Measurements from ENCODE around the gene CNOT9. TPM values are rescaled to one million over a fixed set of nuclear protein-coding genes. Genes with fewer than 3 reads are reported as not detected.

The CNOT9 gene
- total and polyA plus RNA-seq, 9 donors = 16.2 to 53.9 (median 33.2) TPM

DNA sequence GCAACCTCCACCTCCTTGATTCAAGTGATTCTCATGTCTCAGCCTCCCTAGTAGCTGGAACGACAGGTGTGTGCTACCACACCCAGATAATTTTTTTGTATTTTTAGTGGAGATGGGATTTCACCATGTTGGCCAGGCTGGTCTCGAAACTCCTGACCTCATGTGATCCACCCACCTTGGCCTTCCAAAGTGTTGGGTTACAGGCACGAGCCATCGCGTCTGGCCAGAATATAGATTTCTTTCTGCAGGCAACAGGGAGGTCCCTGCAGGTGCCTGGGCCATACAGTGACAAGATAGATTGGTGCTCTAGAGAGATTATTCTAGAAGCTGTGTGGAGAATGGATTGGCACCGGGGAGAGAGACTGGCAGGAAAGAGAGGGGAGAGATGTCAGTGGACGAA lies 52.4 kb downstream of the CNOT9 start:
- Histone ChIP-seq H3K27me3 (no peaks in the 10 kb centered on the region), H3K36me3 (no peaks in the 10 kb centered on the region), H3K4me1 (ENCODE audit: insufficient read depth) (no peaks in the 10 kb centered on the region), H3K4me3 (no peak overlapping the region), H3K27ac (no peak overlapping the region), H3K9me3 (no peaks in the 10 kb centered on the region)
- 78 to 81% (median 80%) methylated on average over 7 of the region's 7 CpGs for WGBS, 3 donors
- intact Hi-C loops (cut with DNase I) = no loop called here
- no peak for DNase-seq
- TF ChIP-seq POLR2A (IDR thresholded peaks at IDR 0.05) (no peak), EP300 (IDR thresholded peaks at IDR 0.05) (no peak)
- TF ChIP-seq, protein P1, sequence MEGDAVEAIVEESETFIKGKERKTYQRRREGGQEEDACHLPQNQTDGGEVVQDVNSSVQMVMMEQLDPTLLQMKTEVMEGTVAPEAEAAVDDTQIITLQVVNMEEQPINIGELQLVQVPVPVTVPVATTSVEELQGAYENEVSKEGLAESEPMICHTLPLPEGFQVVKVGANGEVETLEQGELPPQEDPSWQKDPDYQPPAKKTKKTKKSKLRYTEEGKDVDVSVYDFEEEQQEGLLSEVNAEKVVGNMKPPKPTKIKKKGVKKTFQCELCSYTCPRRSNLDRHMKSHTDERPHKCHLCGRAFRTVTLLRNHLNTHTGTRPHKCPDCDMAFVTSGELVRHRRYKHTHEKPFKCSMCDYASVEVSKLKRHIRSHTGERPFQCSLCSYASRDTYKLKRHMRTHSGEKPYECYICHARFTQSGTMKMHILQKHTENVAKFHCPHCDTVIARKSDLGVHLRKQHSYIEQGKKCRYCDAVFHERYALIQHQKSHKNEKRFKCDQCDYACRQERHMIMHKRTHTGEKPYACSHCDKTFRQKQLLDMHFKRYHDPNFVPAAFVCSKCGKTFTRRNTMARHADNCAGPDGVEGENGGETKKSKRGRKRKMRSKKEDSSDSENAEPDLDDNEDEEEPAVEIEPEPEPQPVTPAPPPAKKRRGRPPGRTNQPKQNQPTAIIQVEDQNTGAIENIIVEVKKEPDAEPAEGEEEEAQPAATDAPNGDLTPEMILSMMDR (IDR thresholded peaks at IDR 0.05) = no peak

DNA sequence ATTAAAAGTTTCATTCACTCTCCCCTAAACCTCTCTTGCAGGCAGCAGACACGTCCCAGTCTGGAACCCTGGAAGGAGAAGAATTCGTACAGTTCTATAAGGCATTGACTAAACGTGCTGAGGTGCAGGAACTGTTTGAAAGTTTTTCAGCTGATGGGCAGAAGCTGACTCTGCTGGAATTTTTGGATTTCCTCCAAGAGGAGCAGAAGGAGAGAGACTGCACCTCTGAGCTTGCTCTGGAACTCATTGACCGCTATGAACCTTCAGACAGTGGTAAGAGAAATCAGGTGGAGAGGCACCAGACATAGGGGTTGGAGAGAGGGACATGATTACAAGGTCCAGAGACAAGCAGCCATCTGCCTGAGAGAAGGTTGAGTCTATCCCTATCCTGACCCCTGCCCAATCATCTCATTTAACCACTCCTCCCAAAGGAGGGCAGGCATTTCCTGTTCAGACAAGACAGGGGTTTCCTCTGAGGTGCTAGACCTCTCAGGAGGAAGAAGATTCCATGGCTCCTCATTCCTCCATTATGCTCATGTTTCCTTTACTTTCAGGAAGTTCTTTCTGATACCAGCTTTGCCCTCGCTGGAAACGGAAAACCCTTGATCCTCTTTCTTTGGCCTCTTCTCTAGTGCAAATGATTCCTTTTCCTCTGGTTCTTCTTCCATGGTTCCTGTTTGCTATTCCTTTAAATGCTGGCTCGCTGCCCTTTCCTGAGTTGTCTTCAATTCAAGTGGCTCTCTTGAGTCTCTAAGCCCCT lies 54.1 kb downstream of the CNOT9 start:
- no peak for DNase-seq
- no peaks in the 10 kb centered on the region for H3K4me1 ChIP-seq (ENCODE audit: insufficient read depth)
- no peak overlapping the region for H3K4me3 ChIP-seq
- intact Hi-C loops (cut with DNase I) = no loop called here
- WGBS, 3 donors = 54 to 60% (median 59%) methylated on average over 7 of the region's 7 CpGs
- no peaks in the 10 kb centered on the region for H3K27me3 ChIP-seq
- TF ChIP-seq POLR2A (IDR thresholded peaks at IDR 0.05) (no peak), EP300 (IDR thresholded peaks at IDR 0.05) (no peak)
- TF ChIP-seq, protein P1 (IDR thresholded peaks at IDR 0.05) = no peak
- H3K36me3 ChIP-seq = no peaks in the 10 kb centered on the region
- H3K27ac ChIP-seq = no peak overlapping the region
- no peaks in the 10 kb centered on the region for H3K9me3 ChIP-seq

DNA sequence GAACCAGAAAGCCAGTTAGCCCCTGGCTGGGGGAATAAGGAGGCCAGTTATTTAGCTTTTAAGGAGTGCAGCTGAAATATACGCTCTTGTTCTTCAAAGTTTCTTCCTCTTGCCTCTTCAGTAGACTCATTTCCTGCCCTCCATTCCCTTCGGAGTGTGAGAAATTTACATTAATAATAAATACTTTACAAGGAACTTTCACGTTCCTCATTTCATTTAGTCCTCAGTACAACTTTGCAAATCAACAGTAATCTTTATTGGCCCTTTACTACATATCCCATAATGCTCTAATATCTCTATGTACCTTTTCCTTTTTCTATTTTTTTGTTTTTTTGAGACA lies 54.7 kb downstream of the CNOT9 start:
- Histone ChIP-seq H3K27me3 (no peaks in the 10 kb centered on the region), H3K9me3 (no peaks in the 10 kb centered on the region), H3K4me3 (no peak overlapping the region), H3K36me3 (no peaks in the 10 kb centered on the region), H3K27ac (no peak overlapping the region), H3K4me1 (ENCODE audit: insufficient read depth) (no peaks in the 10 kb centered on the region)
- TF ChIP-seq, protein P1 (IDR thresholded peaks at IDR 0.05) = no peak
- no peak for TF ChIP-seq POLR2A (IDR thresholded peaks at IDR 0.05)
- TF ChIP-seq EP300 (IDR thresholded peaks at IDR 0.05) = no peak
- DNase-seq = no peak
- intact Hi-C loops (cut with DNase I) = no loop called here
- 81 to 84% (median 81%) methylated on average over 3 of the region's 3 CpGs for WGBS, 3 donors

DNA sequence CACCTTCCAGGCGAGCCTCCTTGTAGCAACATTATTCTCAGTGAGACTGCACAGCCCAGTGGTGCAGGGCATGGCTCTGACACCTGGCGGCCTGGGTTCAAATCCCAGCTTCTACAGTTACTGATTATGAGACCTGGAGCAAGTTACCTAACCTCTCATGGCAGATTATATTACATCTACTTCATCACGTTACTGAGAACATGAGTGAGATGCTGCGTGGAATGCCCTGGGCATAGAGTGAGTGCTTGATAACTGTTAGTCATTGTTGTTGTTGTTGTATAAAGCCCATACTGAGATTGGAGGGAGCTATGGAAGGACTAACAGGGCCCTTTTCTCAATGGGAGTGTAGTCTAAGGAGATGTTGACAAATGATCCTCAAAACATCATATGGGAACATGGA lies 57.7 kb downstream of the CNOT9 start:
- Histone ChIP-seq H3K27me3 (no peaks in the 10 kb centered on the region), H3K36me3 (no peaks in the 10 kb centered on the region), H3K9me3 (no peaks in the 10 kb centered on the region), H3K4me1 (ENCODE audit: insufficient read depth) (no peaks in the 10 kb centered on the region), H3K4me3 (no peak overlapping the region), H3K27ac (no peak overlapping the region)
- TF ChIP-seq, protein P1 (IDR thresholded peaks at IDR 0.05) = no peak
- TF ChIP-seq POLR2A (IDR thresholded peaks at IDR 0.05) (no peak), EP300 (IDR thresholded peaks at IDR 0.05) (no peak)
- WGBS, 3 donors = 93 to 96% (median 95%) methylated on average over 4 of the region's 4 CpGs
- intact Hi-C loops (cut with DNase I) = no loop called here
- no peak for DNase-seq
